Left cardiac atrium (tissue), 4 donors: ENCODE results near the gene TNFRSF1A. TPM values are rescaled to one million over a fixed set of nuclear protein-coding genes. Genes with fewer than 3 reads are reported as not detected.
"Not testable (repeated sequence)": the region's sequence is repeated elsewhere in the genome, so short reads cannot be mapped to it uniquely, and the experiment has no call there.

Experiments used
- ATAC-seq, 2 donors: fragments of 200-7000 bp; cut with Tn5 transposase; one replicate each; pipeline ENCODE4 v1.9.1; 2020; ENCODE audit warnings: mild to moderate bottlenecking in 2 of 2, moderate library complexity in 2 of 2
- DNase-seq: peaks from one replicate; pipeline ENCODE4 v3.0.0-alpha.2; 2020
- intact Hi-C, 2 donors: fragments of 100-400 bp; cut with DNase I; formaldehyde crosslinking; loops; one replicate each; pipeline versions ENCODE4 v1.14.1 to v1.15.1; 2022 to 2023
- total RNA-seq, 2 donors: library from RNA; stranded (reverse); fragmentation: NEBNext Ultra II Directional; extraction: Animal tissue kit (Norgen Biotek cat#: 25700); gene quantifications; one replicate each; pipeline ENCODE4 v1.2.1, GENCODE V29; 2021
- donor health status: DM: no; HTN: yes; CAD: no.
- donor health status: DM: no; HTN: yes; CAD: no; lungs with severe emphysema.
- donor health status: DM: yes; HTN: yes; CAD: no.
- donor health status: Dilated cardiomyopathy.

TNFRSF1A gene
- total RNA-seq, 2 donors from 2014 or later: 89.6 to 117 TPM

- intact Hi-C loops: no loop called here
- peak in 1 of 2 donors; percentile 54 for ATAC-seq
Measured at GRCh38 chr12:6294156-6295093, 47.5 kb downstream of the TNFRSF1A start.

GRCh38 chr12:6292606-6293005, 49.3 kb downstream of the TNFRSF1A start:
- DNase-seq (no peak), ATAC-seq (no peak)
- intact Hi-C loops: no loop called here

More at GRCh38 chr12:6294156-6295093, 47.5 kb downstream of the TNFRSF1A start:
- no peak for DNase-seq

- intact Hi-C loops, DNase-seq, ATAC-seq: not testable (repeated sequence)
Measured at GRCh38 chr12:6289906-6290305, 52.0 kb downstream of the TNFRSF1A start.

- ATAC-seq, intact Hi-C loops, DNase-seq: not testable (repeated sequence)
Measured at GRCh38 chr12:6289081-6289480, 52.8 kb downstream of the TNFRSF1A start.

GRCh38 chr12:6288235-6288634, 53.6 kb downstream of the TNFRSF1A start:
- ATAC-seq: no peak
- DNase-seq: no peak
- intact Hi-C loops: no loop called here

- intact Hi-C loops: loop anchor here in 1 of 2 donors (1.0 to 2.0 kb wide), 3 partner anchors 91 to 297 kb away; no protein-coding TSS in a partner anchor
- ATAC-seq: no peak
- no peak for DNase-seq
Measured at GRCh38 chr12:6285532-6286306, 56.2 kb downstream of the TNFRSF1A start.

- intact Hi-C loops: loop anchor here in 1 of 2 donors (1.0 to 2.0 kb wide), 2 partner anchors 90 to 222 kb away; no protein-coding TSS in a partner anchor
- ATAC-seq (peak; percentile 77 to 95), DNase-seq (no peak)
Measured at GRCh38 chr12:6285063-6285477, 56.8 kb downstream of the TNFRSF1A start.

GRCh38 chr12:6284273-6284672, 57.6 kb downstream of the TNFRSF1A start:
- ATAC-seq (no peak), DNase-seq (no peak)
- intact Hi-C loops: loop anchor here (2.0 to 5.0 kb wide), 2 partner anchors 89 to 222 kb away; no protein-coding TSS in a partner anchor

- intact Hi-C loops: loop anchor here in 1 of 2 donors (5.0 kb wide), 1 partner anchor 220 kb away; no protein-coding TSS in a partner anchor
- DNase-seq (no peak), ATAC-seq (no peak)
Measured at GRCh38 chr12:6282453-6282840, 59.4 kb downstream of the TNFRSF1A start.

- ATAC-seq: no peak
- no peak for DNase-seq
- intact Hi-C loops: loop anchor here in 1 of 2 donors (2.0 to 5.0 kb wide), 2 partner anchors 82 to 219 kb away; no protein-coding TSS in a partner anchor
Measured at GRCh38 chr12:6281081-6281809, 60.6 kb downstream of the TNFRSF1A start.

GRCh38 chr12:6280672-6281071, 61.2 kb downstream of the TNFRSF1A start:
- ATAC-seq: no peak
- no peak for DNase-seq
- intact Hi-C loops: loop anchor here in 1 of 2 donors (2.0 to 5.0 kb wide), 2 partner anchors 82 to 218 kb away; no protein-coding TSS in a partner anchor

GRCh38 chr12:6280053-6280469, 61.8 kb downstream of the TNFRSF1A start:
- ATAC-seq: peak in 1 of 2 donors; percentile 70
- DNase-seq: peak; percentile 67
- intact Hi-C loops: loop anchor here in 1 of 2 donors (2.0 to 5.0 kb wide), 2 partner anchors 81 to 218 kb away; no protein-coding TSS in a partner anchor

- ATAC-seq: no peak
Measured at GRCh38 chr12:6279631-6280030, 62.2 kb downstream of the TNFRSF1A start.

GRCh38 chr12:6279256-6279628, 62.6 kb downstream of the TNFRSF1A start:
- DNase-seq (no peak), ATAC-seq (no peak)
- intact Hi-C loops: loop anchor here in 1 of 2 donors (2.0 to 5.0 kb wide), 2 partner anchors 47 to 80 kb away; no protein-coding TSS in a partner anchor

More at GRCh38 chr12:6279631-6280030, 62.2 kb downstream of the TNFRSF1A start:
- intact Hi-C loops: loop anchor here (2.0 to 5.0 kb wide), 3 partner anchors 47 to 217 kb away; no protein-coding TSS in a partner anchor
- no peak for DNase-seq
